HG03280 (cell line): Measurements from ENCODE around the gene NF2.
"Not testable (repeated sequence)": the region's sequence is repeated elsewhere in the genome, so short reads cannot be mapped to it uniquely, and the experiment has no call there.

Source experiments
- ATAC-seq: cut with Tn5 transposase; IDR thresholded peaks from one replicate; pipeline ENCODE4 v1.9.1; 2021; ENCODE audit warnings: mild to moderate bottlenecking, moderate library complexity; ENCODE audit not compliant: unreplicated experiment

Gene NF2

DNA sequence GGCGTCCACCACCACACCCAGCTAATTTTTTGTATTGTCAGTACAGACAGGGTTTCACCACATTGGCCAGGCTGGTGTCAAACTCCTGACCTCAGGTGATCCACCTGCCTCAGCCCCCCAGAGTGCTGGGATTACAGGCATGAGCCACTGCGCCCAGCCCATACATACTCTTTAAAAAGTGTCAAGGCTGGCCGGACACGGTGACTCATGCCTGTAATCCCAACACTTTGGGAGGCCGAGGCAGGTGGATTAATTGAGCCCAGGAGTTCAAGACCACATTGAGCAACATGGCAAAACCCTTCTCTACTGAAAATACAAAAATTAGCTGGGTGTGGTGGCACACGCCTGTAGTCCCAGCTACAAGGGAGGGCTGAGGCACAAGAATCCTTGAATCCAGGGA, 9.0 kb upstream of the NF2 start:
- ATAC-seq: not testable (repeated sequence)

- no peak for ATAC-seq
Observed at GRCh38 chr22:29596408-29596807, 7.0 kb upstream of the NF2 start.

GRCh38 chr22:29597871-29598683, 5.4 kb upstream of the NF2 start:
- not testable (repeated sequence) for ATAC-seq

DNA sequence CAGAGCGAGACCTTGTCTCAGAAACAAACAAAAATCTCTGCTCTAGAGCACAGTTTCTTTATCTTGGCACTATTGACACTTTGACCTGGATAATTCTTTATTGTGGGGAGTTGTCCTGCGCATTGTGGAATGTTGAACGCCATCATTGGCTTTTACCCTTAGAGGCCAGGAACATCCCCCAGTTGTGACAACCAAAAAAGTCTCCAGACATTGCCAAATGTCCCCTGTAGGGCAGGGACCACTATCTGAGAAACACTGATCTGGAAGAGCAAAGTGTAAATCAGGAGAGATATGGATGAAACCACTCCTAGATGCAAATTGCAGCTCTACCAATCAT, 4.8 kb upstream of the NF2 start:
- no peak for ATAC-seq

GRCh38 chr22:29604076-29604360, 585 bp downstream of the NF2 start:
- no peak for ATAC-seq

GRCh38 chr22:29605527-29605850, 2.1 kb downstream of the NF2 start:
- no peak for ATAC-seq

- no peak for ATAC-seq
Observed at GRCh38 chr22:29606320-29606719, 2.9 kb downstream of the NF2 start.

DNA sequence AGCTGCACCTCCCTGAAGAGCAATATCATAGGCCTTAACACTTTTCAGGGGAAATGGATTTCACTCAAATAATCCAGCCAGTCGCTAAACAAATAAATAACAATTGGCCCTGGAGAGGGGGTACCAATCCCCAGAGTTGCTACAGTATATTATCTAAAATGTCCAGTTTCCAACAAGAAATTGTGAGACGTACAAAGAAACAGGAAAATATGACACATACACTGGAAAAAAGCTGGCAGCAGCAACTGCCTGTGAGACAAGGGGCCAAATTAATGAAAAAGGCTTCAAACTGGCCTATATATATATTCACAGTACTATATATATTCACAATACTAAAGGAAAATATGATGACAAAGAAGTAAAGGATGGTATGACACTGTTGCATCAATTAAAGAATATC, 4.0 kb downstream of the NF2 start:
- ATAC-seq: no peak

DNA sequence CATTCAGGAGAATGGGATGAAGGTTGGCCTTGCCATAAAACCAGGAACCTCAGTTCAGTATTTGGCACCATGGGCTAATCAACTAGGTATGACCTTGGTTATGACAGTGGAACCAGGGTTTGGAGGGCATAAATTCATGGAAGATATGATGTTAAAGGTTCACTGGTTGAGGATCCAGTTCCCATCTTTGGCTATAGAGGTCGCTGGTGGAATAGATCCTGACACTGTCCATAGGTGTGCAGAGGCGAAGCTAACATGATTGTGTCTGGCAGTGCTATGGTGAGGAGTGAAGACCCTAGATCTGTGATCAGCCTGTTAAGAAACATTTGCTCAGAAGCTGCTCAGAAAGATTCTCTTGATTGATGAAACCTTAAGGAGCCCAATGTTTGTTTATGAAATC, 5.7 kb downstream of the NF2 start:
- ATAC-seq: no peak

GRCh38 chr22:29610780-29611179, 7.3 kb downstream of the NF2 start:
- ATAC-seq: no peak

GRCh38 chr22:29615705-29616327, 12.4 kb downstream of the NF2 start:
- ATAC-seq: no peak

DNA sequence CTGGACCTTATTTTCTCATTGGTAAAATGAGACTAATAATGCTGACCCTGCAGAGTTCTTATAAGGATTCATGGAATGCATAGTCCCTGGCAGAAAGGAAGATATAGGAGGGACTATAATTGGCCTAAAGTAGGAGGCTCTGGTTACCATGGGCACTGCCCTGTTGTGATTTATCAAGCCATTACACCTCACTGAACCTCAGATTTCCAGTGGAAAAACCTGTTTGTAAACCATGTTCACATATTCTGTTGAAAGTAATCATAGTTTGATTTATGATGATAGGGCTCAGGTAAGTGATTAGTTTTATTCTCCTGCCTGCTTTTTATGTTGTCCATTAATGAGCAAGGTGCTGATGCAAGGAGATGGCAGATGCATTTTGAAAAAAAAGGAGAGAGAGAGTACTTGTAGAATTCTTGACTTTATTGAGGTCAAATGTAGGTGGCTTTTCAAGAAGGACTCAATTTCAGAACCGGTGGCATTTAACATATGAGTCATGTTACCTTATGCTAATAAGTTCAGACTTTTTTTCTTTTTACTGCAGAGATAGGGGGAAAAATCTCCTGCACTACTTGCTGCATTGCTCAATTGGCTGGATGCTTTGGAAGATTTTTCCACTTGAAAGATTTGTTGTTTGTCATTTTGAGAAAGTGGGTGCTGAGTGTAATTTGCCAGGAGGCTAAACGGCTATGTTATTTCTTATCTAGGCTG, 14.6 kb downstream of the NF2 start:
- no peak for ATAC-seq

- no peak for ATAC-seq
Observed at GRCh38 chr22:29621761-29622526, 18.5 kb downstream of the NF2 start.

- no peak for ATAC-seq
Observed at GRCh38 chr22:29623059-29623458, 19.6 kb downstream of the NF2 start.

GRCh38 chr22:29623553-29624169, 20.2 kb downstream of the NF2 start:
- no peak for ATAC-seq

- ATAC-seq: no peak
Observed at GRCh38 chr22:29625090-29625825, 21.8 kb downstream of the NF2 start.

- ATAC-seq: no peak
Observed at GRCh38 chr22:29626497-29627195, 23.2 kb downstream of the NF2 start.

GRCh38 chr22:29627196-29627535, 23.7 kb downstream of the NF2 start:
- ATAC-seq: no peak

DNA sequence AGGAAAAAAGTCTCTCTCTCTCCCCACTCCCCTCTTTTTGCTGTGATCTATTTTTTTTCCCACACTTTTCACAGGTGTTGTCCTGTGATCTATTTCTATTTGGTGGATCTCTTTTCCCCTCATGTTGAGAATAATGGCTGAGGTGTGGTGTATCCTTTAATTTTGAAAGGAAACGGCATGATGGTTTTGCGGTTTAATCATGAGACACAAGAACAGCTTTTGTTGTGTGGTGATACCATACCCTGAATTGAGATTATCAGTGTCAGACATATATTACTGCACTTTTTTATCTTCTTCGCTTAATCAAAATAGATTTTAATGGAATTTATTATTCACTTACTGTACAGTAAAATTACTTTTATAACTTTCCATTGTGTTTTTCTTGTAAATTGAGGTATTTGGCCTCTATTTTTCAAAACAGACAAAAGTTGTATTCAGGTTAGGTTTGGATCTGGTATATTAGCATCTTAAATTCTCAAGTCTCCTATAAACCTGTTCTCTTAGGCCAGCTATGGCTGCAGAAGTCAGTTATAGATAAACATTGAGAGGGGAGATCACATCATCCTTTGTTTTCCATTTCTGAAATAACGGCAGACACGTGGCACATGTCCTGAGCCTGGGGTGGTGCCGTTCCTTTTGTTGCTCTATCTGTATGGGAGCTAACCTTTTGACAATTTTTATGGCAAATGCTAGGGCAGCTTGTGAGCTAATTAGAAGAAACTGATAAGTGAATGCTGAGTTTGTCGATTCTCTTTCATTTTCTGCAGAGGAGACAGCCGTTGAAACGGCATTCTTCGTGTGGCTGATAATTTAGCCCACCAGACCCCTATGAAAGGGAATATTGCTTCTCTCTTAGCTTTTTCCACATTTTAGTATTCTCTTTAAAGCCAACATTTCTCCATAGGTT, 25.8 kb downstream of the NF2 start:
- ATAC-seq: no peak
